Measurements from ENCODE around the gene TMEM63B.
"Not testable (repeated sequence)": the region's sequence is repeated elsewhere in the genome, so short reads cannot be mapped to it uniquely, and the experiment has no call there.

TMEM63B gene

DNA sequence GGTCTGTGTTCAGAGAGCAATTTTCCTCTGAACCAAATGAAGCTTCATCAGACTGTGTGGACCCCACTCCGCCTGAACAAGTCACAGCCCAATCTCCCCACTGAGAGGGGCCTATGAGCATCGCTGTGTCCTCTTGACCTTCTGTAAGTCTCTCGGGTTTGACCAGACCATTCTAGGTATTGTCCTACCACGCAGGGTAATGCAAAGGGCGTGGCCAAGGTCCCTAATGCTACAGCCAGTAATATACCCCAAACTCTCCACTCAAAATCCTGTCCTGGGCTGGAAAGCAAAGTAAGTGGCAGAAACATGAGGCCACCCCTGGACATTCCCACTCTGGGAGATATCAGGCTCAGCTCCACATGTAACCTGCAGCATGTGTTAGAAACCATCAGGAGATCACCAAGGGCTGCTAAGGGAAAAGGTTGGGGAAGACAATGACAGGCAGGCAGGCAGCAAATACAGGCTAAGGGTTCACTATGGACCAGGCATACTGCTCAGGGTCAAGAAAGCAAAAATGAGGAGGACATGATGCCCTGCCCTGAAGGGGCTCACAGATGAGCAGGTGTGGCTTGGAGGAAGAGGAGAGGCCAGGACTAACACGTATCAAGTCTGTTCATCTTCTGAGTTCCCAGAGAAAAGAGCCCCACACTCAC lies 33.5 kb upstream of the TMEM63B start:
- H3K4me3 ChIP-seq = no peak overlapping the region
- H3K27ac ChIP-seq = no peak overlapping the region

GRCh38 chr6:44094403-44095242 lies 32.7 kb upstream of the TMEM63B start:
- no peak overlapping the region for H3K4me3 ChIP-seq
- H3K27ac ChIP-seq = no peak overlapping the region

- not testable (repeated sequence) for H3K4me3 ChIP-seq, H3K27ac ChIP-seq
Observed at GRCh38 chr6:44095243-44095623, 32.1 kb upstream of the TMEM63B start.

- Histone ChIP-seq H3K4me3 (no peak overlapping the region), H3K27ac (no peak overlapping the region)
Observed at GRCh38 chr6:44096612-44097011, 30.7 kb upstream of the TMEM63B start.

DNA sequence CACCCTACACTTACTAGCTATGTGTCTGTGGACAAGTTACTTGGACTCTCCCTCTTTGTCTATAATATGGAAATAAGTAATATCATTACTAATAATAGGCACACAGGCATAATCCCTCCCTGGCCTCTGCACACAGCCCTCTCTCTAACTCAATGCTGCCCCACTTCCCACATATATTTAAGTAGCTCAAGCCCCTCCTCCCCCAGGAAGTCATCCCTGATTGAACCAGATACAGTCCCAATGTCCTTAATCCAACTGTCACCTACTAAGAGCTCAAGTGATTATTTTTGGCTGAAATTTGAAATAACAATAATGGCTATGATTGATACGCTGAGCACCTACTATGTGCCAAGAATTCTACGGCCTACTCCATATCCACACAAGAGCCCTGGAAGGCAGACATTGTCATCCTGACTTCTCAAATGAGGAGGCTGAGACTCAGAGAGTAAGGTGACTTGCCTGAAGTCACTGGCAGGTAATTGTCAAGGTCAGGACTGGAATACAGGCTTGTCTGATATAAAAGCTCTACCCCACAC lies 29.5 kb upstream of the TMEM63B start:
- no peak overlapping the region for H3K27ac ChIP-seq
- no peak overlapping the region for H3K4me3 ChIP-seq

GRCh38 chr6:44099192-44099591 lies 28.2 kb upstream of the TMEM63B start:
- Histone ChIP-seq H3K27ac (no peak overlapping the region), H3K4me3 (no peak overlapping the region)

DNA sequence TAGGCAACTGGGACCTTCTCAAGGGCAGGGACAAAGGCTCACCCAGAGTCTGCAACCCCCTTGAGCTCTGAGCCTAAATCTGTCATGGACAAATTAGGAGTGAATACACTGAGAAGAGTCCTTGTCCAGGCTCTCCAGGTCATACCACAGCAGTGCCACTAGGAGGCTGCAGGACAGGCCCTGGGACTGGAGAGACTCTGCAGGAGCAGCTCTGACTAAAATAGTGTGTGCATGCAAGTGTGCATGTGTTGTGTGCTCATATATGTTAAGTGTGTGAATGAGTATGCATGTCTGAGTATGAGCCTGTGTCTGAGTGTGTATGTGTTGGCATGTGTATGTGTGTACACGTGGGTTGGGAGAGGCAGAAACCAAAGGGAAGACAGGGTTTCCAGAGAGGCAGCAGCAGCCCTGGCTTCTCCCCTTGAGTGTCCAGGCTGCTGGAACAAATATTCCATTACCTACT lies 27.2 kb upstream of the TMEM63B start:
- no peak overlapping the region for H3K27ac ChIP-seq
- no peak overlapping the region for H3K4me3 ChIP-seq

DNA sequence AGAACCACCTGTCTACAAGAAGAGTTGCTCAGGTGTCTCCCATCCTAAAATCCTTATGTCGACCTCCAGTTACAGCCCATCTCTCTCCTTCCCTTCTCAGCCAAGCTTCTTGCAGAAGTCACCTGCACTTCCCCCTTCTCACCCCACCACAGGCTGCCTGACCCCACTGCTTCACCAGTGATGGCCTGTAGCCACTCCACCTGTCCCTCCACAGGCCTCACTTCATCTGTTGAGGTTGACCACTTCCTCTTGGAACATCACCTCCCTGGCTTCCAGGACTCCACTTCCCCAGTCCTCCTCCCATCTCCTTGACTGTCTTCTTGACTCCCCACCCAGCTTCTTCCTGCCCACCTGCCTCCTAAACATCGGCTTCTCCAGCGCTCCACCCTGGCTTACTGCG lies 25.5 kb upstream of the TMEM63B start:
- no peak overlapping the region for H3K27ac ChIP-seq
- H3K4me3 ChIP-seq = no peak overlapping the region

- no peak overlapping the region for H3K27ac ChIP-seq
- H3K4me3 ChIP-seq = no peak overlapping the region
Observed at GRCh38 chr6:44102527-44102926, 24.8 kb upstream of the TMEM63B start.

GRCh38 chr6:44104481-44105021 lies 22.8 kb upstream of the TMEM63B start:
- Histone ChIP-seq H3K27ac (no peak overlapping the region), H3K4me3 (no peak overlapping the region)

DNA sequence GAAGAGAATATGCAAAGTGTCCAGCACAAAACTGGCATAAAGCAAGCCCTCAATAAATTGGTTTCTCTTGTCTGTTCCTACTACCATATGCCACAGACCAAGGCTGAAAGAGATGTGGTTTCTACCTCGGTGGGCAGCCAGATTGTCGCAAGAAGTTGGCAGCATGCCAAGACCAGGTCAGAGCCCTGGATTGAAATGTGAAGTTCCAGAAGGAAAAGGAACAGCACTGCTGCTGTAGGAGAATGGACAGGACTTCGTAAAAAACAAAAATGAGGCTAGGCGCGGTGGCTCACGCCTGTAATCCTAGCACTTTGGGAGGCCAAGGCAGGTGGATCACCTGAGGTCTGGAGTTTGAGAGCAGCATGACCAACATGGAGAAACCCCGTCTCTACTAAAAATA lies 22.2 kb upstream of the TMEM63B start:
- no peak overlapping the region for H3K27ac ChIP-seq
- no peak overlapping the region for H3K4me3 ChIP-seq

GRCh38 chr6:44105993-44106740 lies 21.2 kb upstream of the TMEM63B start:
- no peak overlapping the region for H3K4me3 ChIP-seq
- H3K27ac ChIP-seq = no peak overlapping the region

DNA sequence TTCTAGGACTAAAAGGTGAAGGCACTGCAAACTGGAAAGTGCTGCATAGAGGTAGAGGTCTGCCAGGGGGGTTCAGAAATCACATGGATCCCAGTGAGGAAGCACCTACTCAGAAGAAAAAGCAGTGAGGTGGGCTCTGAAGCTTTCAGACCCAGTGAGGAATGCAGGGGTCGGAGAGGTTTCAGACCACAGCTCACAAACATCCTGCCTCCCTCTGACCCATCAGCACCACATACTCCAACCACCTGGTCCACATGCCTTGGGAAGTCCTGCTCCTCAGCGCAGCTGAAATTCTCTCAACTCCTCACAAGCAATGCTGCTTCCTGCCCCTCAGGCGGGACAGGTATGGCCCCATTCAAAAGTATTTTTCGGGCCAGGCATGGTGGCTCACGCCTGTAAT lies 20.3 kb upstream of the TMEM63B start:
- Histone ChIP-seq H3K27ac (no peak overlapping the region), H3K4me3 (no peak overlapping the region)

DNA sequence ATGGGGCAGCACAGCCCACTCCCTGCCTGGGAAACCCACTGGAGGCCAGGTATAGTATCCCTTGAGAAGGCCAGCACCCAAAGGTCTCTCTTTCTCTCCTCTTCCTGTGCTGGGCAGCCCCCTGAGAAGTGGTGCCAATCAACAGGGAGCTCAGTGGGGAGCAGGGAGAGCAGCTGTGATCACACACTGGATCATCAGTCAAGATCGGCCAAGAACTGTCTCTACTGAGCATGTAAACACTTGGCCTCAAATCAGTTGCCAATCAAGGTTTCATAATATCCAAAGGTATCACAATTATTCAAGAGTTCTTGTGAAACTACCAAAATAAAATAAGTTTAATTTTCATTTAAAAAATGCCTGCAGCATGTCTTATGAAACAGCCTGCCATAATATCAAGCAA lies 18.9 kb upstream of the TMEM63B start:
- H3K27ac ChIP-seq = no peak overlapping the region
- H3K4me3 ChIP-seq = no peak overlapping the region

DNA sequence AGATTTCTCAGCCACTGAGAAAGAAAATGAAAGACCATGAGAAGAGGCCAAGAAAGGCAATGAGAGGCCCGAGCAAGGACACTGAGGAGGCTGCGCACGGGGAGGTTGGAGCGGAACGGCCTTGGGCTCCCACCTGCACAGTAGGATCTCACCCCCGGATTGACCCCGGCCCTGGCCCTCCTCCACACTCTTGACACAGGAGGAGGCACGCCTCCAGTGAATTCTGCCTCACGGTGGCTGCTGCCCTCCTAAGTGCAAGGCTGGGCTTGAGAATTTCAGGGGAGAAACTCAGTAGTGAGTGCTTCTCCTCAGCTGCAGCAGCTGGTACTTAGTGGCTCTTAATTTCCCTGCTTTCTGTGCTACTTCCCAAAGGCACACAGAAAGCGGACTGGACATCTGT lies 18.1 kb upstream of the TMEM63B start:
- Histone ChIP-seq H3K27ac (no peak overlapping the region), H3K4me3 (no peak overlapping the region)

- H3K4me3 ChIP-seq = no peak overlapping the region
- no peak overlapping the region for H3K27ac ChIP-seq
Observed at GRCh38 chr6:44110005-44110676, 17.2 kb upstream of the TMEM63B start.

GRCh38 chr6:44110966-44111365 lies 16.4 kb upstream of the TMEM63B start:
- Histone ChIP-seq H3K27ac (no peak overlapping the region), H3K4me3 (no peak overlapping the region)

DNA sequence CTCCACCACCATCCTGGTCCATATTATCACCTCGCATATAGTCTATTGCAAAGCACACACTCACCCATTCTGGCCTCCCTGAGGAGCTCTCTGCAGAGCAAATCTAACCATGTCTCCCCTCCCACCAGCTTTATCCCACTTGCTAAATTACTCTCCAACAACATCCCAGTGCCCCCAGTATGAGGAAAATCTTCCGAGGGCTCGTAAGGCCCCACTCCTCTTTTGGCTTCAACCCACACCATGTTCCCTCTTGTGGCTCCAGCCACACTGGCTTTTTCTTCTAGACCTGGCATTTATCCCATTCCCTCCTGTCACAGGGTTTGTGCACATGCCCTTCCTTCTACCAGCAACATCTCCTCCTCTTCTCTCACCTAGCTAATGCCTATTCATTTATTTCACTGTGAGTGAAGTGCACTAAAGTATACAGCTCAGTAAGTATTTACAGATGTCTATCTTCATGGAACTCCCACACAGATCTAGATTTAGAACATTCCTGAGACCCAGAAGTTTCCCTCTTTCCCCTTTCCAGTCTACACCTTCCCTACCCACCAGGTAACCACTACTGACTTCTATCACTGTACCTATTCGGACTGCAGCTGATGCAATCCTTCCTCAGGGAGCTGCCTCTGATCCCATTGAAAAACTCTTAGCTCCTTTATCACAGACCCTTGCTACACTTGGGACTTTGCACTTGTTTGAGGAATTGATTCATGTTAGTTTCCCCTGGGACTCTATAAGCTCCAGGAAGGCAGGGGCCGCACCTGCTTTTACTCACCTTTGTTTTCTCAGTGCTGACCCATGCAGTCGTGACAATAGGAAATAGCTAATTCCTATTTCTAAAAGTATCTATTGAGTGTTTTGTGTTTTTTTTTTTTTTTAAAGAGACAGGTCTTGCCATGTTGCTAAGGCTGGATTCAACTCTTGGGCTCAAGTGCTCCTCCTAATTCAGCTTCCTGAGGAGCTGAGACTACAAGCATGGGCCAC lies 15.6 kb upstream of the TMEM63B start:
- H3K27ac ChIP-seq = no peak overlapping the region

More for the DNA sequence above, 15.6 kb upstream of the TMEM63B start:
- no peak overlapping the region for H3K4me3 ChIP-seq
